Pancreas (tissue), 10 donors: Measurements from ENCODE around the gene POMC. TPM values are rescaled to one million over a fixed set of nuclear protein-coding genes. Genes with fewer than 3 reads are reported as not detected.
"Not testable (repeated sequence)": the region's sequence is repeated elsewhere in the genome, so short reads cannot be mapped to it uniquely, and the experiment has no call there.

ENCODE experiments used
- ATAC-seq, 4 donors: fragments of 200-7000 bp; cut with Tn5 transposase; one replicate each; pipeline versions ENCODE4 v1.8.0 to v1.9.1; 2020; ENCODE audit warnings: mild to moderate bottlenecking in 4 of 4, moderate library complexity in 4 of 4
- DNase-seq, 6 donors: peaks; one replicate each; pipeline ENCODE4 v3.0.0-alpha.2; 2020
- FAIRE-seq: peaks from 2 replicates; lab custom pipeline; 2012; peaks lifted over from hg19 to GRCh38; lab: Jason Lieb, UNC
- H3K27ac ChIP-seq, 4 donors: fragments of 200-600 bp; sonication (generic); 1 replicate in 3 of 4; 2 replicates in 1 of 4; pipeline versions ENCODE4 v1.5.0 to v1.8.0; 2020
- H3K27me3 ChIP-seq, 4 donors: fragments of 200-600 bp; one replicate each; pipeline ENCODE4 v1.8.0; 2021
- H3K36me3 ChIP-seq, 3 donors: fragments of 200-600 bp; sonication (generic) in 1 of 3; one replicate each; pipeline versions ENCODE4 v1.5.0 to v1.8.0; 2020 to 2021
- H3K4me1 ChIP-seq, 3 donors: fragments of 200-600 bp; one replicate each; pipeline ENCODE4 v1.8.0; 2021
- H3K4me3 ChIP-seq, 4 donors: fragments of 200-600 bp; sonication (generic) in 2 of 4; one replicate each; pipeline versions ENCODE4 v1.5.0 to v1.8.0; 2020 to 2021
- H3K9me3 ChIP-seq, 4 donors: fragments of 200-600 bp; one replicate each; pipeline ENCODE4 v1.8.0; 2021
- CTCF ChIP-seq, 4 donors: fragments of 200-600 bp; sonication (generic) in 3 of 4; IDR thresholded peaks; one replicate each; pipeline versions ENCODE4 v1.5.0 to v1.8.0; 2021; ENCODE audit warnings: antibody characterized with exemption in 4 of 4
- WGBS, 2 donors: extraction: QIAGEN DNeasy Blood & Tissue Kit; methylation state at CpG; one replicate each; pipeline ENCODE4 v1.1.7; 2013; 5-methylcytosine and 5-hydroxymethylcytosine counted together
- intact Hi-C, 3 donors: fragments of 100-400 bp; cut with DNase I; formaldehyde crosslinking; loops; one replicate each; pipeline versions ENCODE4 v1.11.1 to v1.14.2; 2022
- polyA plus RNA-seq, 2 donors: library from polyadenylated mRNA; stranded (reverse); fragments of 200-250 nt; gene quantifications; one replicate each; pipeline ENCODE4 v1.2.3, GENCODE V29; 2013
- total RNA-seq, 6 donors: library from RNA; stranded (reverse); fragmentation: NEBNext Ultra II Directional in 4 of 6; extraction: Animal tissue kit (Norgen Biotek cat#: 25700) in 4 of 6; gene quantifications; one replicate each; pipeline versions ENCODE4 v1.2.1 to v1.2.4, GENCODE V29; 2021 to 2023
- donor health status: healthy with polysubstance abuse.
- donor health status: DM: no; HTN: no; CAD: no; lungs with moderate emphysema.
- donor health status: DM: no; HTN: no; CAD: no.
- donor health status: control.
- donor health status: control.
- donor health status: Bipolar disorder and iron deficiency.
- donor health status: DM: yes; HTN: yes; CAD: no.
- donor health status: DM: no; HTN: no; CAD: no.
- donor health status: DM: no; HTN: no; CAD: no.
- donor health status: DM: yes; HTN: yes; CAD: no.

The POMC gene
- total and polyA plus RNA-seq, 8 donors: 2.4 to 13.5 (median 6.3) TPM

GRCh38 chr2:25149646-25150045, 18.7 kb downstream of the POMC start:
- DNase-seq (no peak), FAIRE-seq (no peak), ATAC-seq (no peak)
- WGBS, 2 donors: 89 to 91% methylated on average over 6 of the region's 6 CpGs
- intact Hi-C loops: no loop called here
- Histone ChIP-seq H3K9me3 (no peaks in the 10 kb centered on the region), H3K27ac (no peak overlapping the region), H3K4me1 (no peaks in the 10 kb centered on the region), H3K27me3 (no peaks in the 10 kb centered on the region), H3K36me3 (no peaks in the 10 kb centered on the region), H3K4me3 (no peak overlapping the region)
- TF ChIP-seq CTCF (IDR thresholded peaks at IDR 0.05): no peak

GRCh38 chr2:25146896-25147295, 21.5 kb downstream of the POMC start:
- no peaks in the 10 kb centered on the region for H3K27me3 ChIP-seq
- TF ChIP-seq CTCF (IDR thresholded peaks at IDR 0.05): no peak
- H3K27ac ChIP-seq: no peak overlapping the region
- ATAC-seq (no peak), DNase-seq (no peak), FAIRE-seq (no peak)
- no peak overlapping the region for H3K4me3 ChIP-seq
- H3K36me3 ChIP-seq: no peaks in the 10 kb centered on the region
- WGBS, 2 donors: 93 to 96% methylated on average over 10 of the region's 10 CpGs
- intact Hi-C loops: no loop called here
- no peaks in the 10 kb centered on the region for H3K9me3 ChIP-seq
- no peaks in the 10 kb centered on the region for H3K4me1 ChIP-seq

GRCh38 chr2:25145803-25146202, 22.6 kb downstream of the POMC start:
- no peaks in the 10 kb centered on the region for H3K36me3 ChIP-seq
- no peak for DNase-seq
- no peaks in the 10 kb centered on the region for H3K4me1 ChIP-seq
- intact Hi-C loops: no loop called here
- H3K4me3 ChIP-seq: no peak overlapping the region
- 75 to 87% methylated on average over 6 of the region's 6 CpGs for WGBS, 2 donors
- TF ChIP-seq CTCF (IDR thresholded peaks at IDR 0.05): no peak
- no peak overlapping the region for H3K27ac ChIP-seq
- ATAC-seq: no peak
- H3K9me3 ChIP-seq: no peaks in the 10 kb centered on the region
- FAIRE-seq: no peak
- H3K27me3 ChIP-seq: no peaks in the 10 kb centered on the region

GRCh38 chr2:25141120-25141519, 27.3 kb downstream of the POMC start:
- H3K36me3 ChIP-seq: no peaks in the 10 kb centered on the region
- H3K4me3 ChIP-seq: no peak overlapping the region
- no peaks in the 10 kb centered on the region for H3K4me1 ChIP-seq
- no peaks in the 10 kb centered on the region for H3K9me3 ChIP-seq
- DNase-seq (no peak), ATAC-seq (no peak), FAIRE-seq (no peak)
- WGBS, 2 donors: 45 to 50% methylated on average over 8 of the region's 8 CpGs
- H3K27me3 ChIP-seq: no peaks in the 10 kb centered on the region
- no peak overlapping the region for H3K27ac ChIP-seq
- intact Hi-C loops: no loop called here
- no peak for TF ChIP-seq CTCF (IDR thresholded peaks at IDR 0.05)

GRCh38 chr2:25140535-25140934, 27.8 kb downstream of the POMC start:
- H3K27ac ChIP-seq, FAIRE-seq, DNase-seq, H3K4me3 ChIP-seq, H3K9me3 ChIP-seq, intact Hi-C loops, ATAC-seq, H3K27me3 ChIP-seq, H3K4me1 ChIP-seq, H3K36me3 ChIP-seq: not testable (repeated sequence)
- WGBS, 2 donors: 72 to 82% methylated on average over 4 of the region's 4 CpGs
